HL-60/S4 (cell line): Measurements from ENCODE around the gene COMMD1.
"Not testable (repeated sequence)": the region's sequence is repeated elsewhere in the genome, so short reads cannot be mapped to it uniquely, and the experiment has no call there.

Experiments
- in situ Hi-C: fragments of 300-500 bp; cut with MboI; formaldehyde crosslinking; loops from 2 replicates; pipeline ENCODE4 v1.14.3; 2022; ENCODE audit warnings: low sequenced_read_pairs

The COMMD1 gene

GRCh38 chr2:61905372-61906185 is at the start of gene COMMD1:
Gene COMMD1 (plus strand): TSS chr2:61905674. CDS start chr2:61905679, 5 bp downstream.
- in situ Hi-C loops = no loop called here

- in situ Hi-C loops = no loop called here
Measured at GRCh38 chr2:61857224-61857623, 48.2 kb upstream of the COMMD1 start.

GRCh38 chr2:61862085-61862484 is 43.4 kb upstream of the COMMD1 start:
- in situ Hi-C loops = no loop called here

DNA sequence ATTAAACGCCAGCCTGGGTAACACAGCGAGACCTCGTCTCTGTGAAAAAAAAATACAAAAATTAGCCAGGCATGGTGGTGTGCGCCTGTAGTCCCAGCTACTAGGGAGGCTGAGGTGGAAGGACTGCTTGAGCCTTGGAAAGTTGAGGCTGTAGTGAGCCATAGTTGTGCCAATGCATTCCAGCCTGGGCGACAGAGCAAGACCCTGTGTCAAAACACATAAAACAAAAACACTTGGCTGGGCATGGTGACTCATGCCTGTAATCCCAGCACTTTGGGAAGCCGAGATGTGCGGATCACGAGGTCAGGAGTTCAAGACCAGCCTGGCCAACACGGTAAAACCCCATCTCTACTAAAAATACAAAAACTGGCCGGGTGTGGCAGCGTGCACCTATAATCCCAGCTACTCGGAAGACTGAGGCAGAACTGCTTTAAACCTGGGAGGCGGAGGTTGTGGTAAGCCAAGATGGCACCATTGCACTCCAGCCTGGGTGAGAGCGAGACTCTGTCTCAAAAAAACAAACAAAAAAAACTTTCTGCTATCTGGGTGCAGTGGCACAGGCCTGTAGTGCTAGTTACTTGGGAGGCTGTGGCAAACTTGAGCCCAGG is 38.9 kb upstream of the COMMD1 start:
- in situ Hi-C loops = not testable (repeated sequence)

- in situ Hi-C loops = no loop called here
Measured at GRCh38 chr2:61876400-61876799, 29.1 kb upstream of the COMMD1 start.

GRCh38 chr2:61877571-61878245 is 27.8 kb upstream of the COMMD1 start:
- in situ Hi-C loops = no loop called here

DNA sequence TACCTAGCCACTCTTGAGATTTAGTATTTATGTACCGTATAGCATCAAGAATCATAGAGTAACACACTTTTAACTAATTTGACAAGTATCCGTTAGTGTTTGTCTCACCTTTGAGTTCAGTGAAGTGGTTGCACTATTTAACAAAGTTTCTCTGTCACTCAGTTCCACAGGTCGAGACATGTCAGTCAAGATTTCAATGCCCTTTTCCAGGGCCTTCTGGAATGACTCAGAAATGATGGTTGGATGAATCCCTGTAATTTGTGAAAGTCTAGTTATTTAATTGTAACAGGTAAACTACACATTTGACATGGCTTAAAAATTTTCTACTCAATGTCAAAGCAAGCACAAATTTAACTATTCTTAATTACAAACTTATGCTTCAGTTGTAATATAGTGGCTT is 26.7 kb upstream of the COMMD1 start:
- in situ Hi-C loops = no loop called here

DNA sequence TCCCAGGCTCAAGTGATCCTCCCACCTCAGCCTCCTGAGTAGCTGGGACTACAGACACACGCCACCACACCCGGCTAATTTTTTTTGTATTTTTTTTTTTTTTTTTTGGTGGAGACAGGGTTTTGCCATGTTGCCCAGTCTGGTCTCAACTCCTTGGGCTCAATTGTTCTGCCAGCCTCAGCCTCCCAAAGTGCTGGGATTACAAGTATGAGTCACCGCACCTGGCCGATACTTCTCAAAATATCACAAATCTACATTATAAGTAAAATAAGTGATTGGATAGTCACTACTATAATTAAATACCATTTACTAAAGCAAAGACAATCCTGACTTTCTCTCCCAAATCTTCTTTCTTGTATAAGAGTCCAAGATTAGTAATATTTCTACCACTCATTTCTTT is 26.1 kb upstream of the COMMD1 start:
- in situ Hi-C loops = not testable (repeated sequence)

GRCh38 chr2:61882850-61883249 is 22.6 kb upstream of the COMMD1 start:
- in situ Hi-C loops = no loop called here

- in situ Hi-C loops = no loop called here
Measured at GRCh38 chr2:61885896-61886603, 19.4 kb upstream of the COMMD1 start.

DNA sequence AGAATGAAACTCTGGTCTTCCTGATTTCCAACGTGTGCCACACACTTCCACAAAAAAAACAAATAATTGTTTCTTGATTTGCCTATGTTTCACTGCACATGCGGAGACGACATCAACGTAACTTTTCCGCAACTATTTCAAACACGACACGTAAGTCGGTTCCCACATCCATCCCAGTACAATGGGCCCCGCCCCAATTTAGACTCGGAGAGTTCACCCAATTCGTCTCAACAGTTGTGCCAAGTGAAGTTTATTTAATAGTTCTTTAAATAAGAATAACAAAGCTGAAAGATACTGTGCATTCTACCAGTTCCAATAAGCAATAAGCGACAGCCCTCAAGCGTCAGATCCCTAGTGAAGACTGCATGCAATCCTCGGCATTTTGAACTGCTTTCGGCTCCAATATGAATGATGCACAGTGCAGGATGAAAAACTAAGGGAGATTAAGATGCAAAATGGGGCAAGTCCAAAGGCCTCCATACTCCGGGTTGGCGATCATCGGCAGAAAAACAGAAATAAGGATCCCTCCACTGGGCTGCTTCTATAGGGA is 17.7 kb upstream of the COMMD1 start:
- in situ Hi-C loops = no loop called here

- in situ Hi-C loops = no loop called here
Measured at GRCh38 chr2:61888267-61889055, 17.0 kb upstream of the COMMD1 start, which contains the start of gene CCT4. Gene CCT4 (minus strand): TSS chr2:61888656. CDS start chr2:61888507, 149 bp downstream.

- in situ Hi-C loops = no loop called here
Measured at GRCh38 chr2:61898810-61899209, 6.7 kb upstream of the COMMD1 start.

DNA sequence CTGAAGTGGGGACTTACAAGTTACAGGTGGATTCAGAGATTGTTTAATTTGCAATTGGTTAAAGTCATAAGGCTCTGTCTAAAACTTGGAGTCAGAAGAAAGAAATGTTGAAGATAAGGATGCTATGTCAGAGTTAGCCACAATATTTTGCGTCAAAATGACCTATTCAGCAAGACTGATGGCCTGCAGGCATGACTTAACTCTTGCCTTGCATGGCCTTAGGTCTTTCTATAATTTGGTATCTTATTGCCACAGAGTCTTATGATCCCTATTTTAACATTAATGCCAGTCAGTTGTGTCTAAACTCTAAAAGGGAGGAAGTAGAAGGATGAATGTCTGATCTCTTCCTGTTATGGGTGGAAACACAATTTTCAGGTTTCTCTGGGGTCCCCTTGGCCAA is 5.2 kb upstream of the COMMD1 start:
- in situ Hi-C loops = no loop called here

- in situ Hi-C loops = no loop called here
Measured at GRCh38 chr2:61906186-61906470, 654 bp downstream of the COMMD1 start.

- in situ Hi-C loops = no loop called here
Measured at GRCh38 chr2:61909116-61909515, 3.6 kb downstream of the COMMD1 start.

- in situ Hi-C loops = no loop called here
Measured at GRCh38 chr2:61910603-61911002, 5.1 kb downstream of the COMMD1 start.

DNA sequence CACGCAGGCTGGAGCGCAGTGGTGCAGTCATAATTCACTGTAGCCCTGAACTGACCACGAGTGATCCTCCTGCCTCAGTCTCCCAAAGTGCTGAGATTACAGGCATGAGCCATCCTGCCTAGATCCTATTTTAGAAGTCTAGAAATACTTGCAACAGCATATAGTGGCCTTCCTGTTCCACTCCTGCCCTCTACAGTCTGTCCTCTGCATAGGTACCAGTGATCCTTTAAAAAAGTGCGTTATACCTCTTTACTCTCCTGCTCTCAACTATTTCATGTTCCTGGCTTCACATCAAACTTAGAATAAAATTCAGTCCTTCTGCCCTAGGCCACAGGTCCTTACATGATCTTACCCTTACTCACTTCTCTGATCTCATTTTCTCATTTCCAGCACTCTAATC is 6.0 kb downstream of the COMMD1 start:
- in situ Hi-C loops = no loop called here

- in situ Hi-C loops = not testable (repeated sequence)
Measured at GRCh38 chr2:61914794-61915193, 9.3 kb downstream of the COMMD1 start.

GRCh38 chr2:61920548-61920947 is 15.1 kb downstream of the COMMD1 start:
- in situ Hi-C loops = loop anchor here (10.0 kb wide), 1 partner anchor 494 kb away; no protein-coding TSS in a partner anchor
